GM21786 (cell line): ENCODE data around the gene NETO2.
"Not testable (repeated sequence)": the region's sequence is repeated elsewhere in the genome, so short reads cannot be mapped to it uniquely, and the experiment has no call there.

Experiments
- ATAC-seq: cut with Tn5 transposase; IDR thresholded peaks from one replicate; pipeline ENCODE4 v1.9.1; 2021; ENCODE audit not compliant: unreplicated experiment

The NETO2 gene

GRCh38 chr16:47143677-47144558, at the start of gene NETO2:
TSS of gene NETO2 (minus strand) at chr16:47143945. CDS start at chr16:47143612, 333 bp downstream.
- peak; percentile 46 for ATAC-seq

GRCh38 chr16:47182318-47182717, 38.6 kb upstream of the NETO2 start:
- ATAC-seq: no peak

GRCh38 chr16:47181066-47181465, 37.3 kb upstream of the NETO2 start:
- not testable (repeated sequence) for ATAC-seq

DNA sequence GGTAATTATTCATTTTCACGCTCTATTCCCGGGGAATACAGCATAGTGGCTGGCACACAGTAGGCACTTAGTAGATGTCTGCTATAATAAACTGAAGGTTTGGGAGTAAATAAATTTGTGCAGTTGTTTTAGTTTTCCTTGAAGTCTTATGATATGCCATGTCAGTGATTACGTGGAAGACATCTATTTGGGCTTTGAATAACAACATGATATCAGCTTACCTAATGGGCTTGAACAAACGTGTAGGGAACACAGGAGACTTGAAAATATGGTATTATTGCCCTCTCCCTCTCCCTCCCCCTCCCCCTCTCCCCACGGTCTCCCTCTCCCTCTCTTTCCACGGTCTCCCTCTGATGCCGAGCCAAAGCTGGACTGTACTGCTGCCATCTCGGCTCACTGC, 36.3 kb upstream of the NETO2 start:
- ATAC-seq: no peak

GRCh38 chr16:47175152-47175551, 31.4 kb upstream of the NETO2 start:
- no peak for ATAC-seq

GRCh38 chr16:47162670-47163420, 19.1 kb upstream of the NETO2 start:
- ATAC-seq: no peak

DNA sequence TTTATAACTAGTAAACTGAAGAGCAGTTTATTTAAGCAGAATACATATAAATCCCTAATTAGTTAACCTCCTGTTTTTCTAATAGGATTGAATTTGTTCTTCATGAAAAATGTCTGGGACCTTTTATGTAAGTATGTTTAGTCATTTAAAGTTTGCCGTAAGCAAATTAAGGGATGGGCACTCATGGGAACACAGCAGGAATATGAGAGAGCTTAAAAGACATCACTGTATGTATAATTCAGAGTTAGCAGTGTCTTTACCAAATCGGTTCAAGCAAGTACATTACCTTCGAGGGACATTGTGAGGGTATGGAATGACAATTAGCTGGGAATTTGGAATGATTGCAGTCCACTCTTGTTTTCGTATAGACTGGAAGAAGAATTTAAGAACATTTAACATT, 17.7 kb upstream of the NETO2 start:
- no peak for ATAC-seq

GRCh38 chr16:47160422-47160821, 16.7 kb upstream of the NETO2 start:
- ATAC-seq: no peak

- no peak for ATAC-seq
Observed at GRCh38 chr16:47158992-47159391, 15.2 kb upstream of the NETO2 start.

GRCh38 chr16:47156680-47157215, 13.0 kb upstream of the NETO2 start:
- no peak for ATAC-seq

DNA sequence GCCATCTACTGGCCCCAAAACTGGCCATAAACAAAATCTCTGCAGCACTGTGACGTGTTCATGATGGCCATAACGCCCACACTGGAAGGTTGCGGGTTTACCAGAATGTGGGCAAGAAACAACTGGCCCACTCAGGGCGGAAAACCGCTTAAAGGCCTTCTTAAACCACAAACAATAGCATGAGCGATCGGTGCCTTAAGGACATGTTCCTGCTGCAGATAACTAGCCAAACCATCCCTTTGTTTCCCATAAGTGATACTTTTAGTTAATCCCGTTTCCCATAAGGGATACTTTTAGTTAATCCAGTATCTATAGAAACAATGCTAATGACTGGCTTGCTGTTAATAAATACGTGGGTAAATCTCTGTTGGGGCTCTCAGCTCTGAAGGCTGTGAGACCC, 8.8 kb upstream of the NETO2 start:
- ATAC-seq: not testable (repeated sequence)

- no peak for ATAC-seq
Observed at GRCh38 chr16:47150067-47150466, 6.3 kb upstream of the NETO2 start.

DNA sequence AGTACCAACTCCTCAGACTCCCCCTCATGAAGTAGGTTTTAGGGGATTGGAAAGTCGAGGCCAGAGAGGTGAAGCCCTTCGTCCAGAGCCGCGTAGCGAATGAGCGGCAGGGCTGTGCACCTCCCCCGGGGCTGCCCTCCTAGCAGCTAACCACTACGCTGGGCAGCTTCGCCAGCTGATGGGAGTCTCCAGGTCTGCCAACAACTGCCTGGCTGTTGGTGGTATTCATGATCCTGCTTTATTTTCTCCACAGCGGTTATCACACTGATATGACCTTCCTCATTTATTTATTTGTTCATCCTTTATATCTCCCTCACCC, 773 bp upstream of the NETO2 start:
- no peak for ATAC-seq

- peak; percentile 54 for ATAC-seq
Observed at GRCh38 chr16:47142821-47143676, 696 bp downstream of the NETO2 start.

DNA sequence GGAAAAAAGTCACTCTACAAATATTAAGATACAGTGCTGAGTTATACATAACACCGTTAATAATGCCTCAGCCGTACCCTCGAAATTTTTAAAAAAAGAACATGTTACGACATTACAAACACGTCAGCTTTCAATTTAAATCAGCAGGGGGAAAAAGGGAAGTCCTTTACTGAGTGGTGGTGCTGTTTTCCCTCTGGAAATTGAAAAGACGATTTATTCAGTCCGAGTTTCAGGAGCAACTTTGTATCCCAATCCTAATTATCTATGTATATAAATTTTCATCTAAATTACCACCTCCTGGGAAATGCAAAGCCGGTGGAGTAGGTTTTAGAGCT, 1.3 kb downstream of the NETO2 start:
- ATAC-seq: no peak

DNA sequence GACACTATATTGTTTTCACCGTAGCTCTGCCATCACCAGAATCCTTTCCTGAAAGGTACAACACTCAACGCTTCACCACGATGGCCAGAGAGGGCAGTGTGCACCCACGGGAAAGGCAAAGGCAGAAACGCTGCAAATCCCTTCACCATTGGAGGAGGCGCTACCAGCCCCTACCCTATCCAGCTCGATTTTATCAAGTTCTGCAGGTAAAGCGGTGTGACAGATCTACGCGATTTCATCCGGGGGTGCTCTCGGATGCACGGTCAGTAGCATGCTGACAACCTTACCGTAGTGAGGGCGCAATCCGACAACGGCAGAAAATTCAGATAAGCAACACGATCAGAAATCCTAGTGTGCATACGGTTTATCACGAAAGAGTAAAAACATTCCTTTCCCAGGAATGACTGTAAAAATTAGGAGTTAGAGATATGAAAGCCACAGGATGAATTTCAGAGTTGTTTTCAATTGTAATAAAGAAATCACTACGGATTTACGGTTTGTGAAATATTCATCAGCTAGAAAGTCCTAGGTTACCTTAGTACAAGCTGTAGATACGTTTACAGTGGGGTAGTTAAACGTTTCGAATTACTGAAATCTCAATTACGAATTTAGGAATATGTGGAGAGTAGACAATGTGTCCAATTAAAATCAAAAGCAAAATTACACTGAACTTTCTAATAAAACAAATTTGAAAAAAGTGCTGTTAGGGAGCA, 1.8 kb downstream of the NETO2 start:
- peak; percentile 57 for ATAC-seq

GRCh38 chr16:47140686-47141085, 3.1 kb downstream of the NETO2 start:
- no peak for ATAC-seq

GRCh38 chr16:47139561-47140185, 4.1 kb downstream of the NETO2 start:
- no peak for ATAC-seq

DNA sequence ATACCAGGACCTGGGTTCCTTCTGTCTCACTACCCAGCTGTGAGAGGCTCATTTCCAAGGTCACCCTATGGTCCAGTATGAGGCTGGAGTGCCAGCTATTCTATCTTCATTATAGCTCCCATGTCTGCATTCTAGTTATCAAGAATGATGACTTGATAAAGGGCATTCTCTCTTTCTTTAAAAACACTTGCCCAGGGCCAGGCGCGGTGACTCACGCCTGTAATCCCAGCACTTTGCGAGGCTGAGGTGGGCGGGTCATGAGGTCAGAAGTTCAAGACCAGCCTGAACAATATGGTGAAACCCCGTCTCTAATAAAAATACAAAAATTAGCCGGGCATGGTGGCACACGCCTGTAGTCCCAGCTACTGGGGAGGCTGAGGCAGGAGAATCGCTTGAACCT, 5.8 kb downstream of the NETO2 start:
- not testable (repeated sequence) for ATAC-seq
